ENCODE measurements around the gene MYO16.

The MYO16 gene

DNA sequence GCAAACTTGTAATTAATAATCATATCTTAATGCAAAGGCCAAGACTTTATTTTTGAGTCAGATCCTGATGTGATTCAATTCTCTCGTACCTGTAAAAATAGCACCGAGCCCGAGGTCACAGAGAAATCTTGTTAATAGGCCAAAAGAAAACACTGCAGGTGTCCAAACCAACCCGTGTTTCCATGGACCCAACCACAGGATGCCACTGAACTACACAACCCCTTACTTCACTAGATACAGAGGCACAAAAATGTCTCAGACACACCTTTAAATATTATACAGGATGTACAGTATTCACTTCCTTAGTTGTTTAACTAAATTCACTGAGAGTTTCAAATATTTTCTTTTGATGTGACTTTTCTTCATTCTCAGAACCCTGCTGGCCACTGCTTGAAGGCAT, 530.9 kb downstream of the MYO16 start:
- no peak for DNase-seq

- DNase-seq: no peak
These were observed 531.7 kb downstream of the MYO16 start for GRCh38 chr13:109160887-109161669.

DNA sequence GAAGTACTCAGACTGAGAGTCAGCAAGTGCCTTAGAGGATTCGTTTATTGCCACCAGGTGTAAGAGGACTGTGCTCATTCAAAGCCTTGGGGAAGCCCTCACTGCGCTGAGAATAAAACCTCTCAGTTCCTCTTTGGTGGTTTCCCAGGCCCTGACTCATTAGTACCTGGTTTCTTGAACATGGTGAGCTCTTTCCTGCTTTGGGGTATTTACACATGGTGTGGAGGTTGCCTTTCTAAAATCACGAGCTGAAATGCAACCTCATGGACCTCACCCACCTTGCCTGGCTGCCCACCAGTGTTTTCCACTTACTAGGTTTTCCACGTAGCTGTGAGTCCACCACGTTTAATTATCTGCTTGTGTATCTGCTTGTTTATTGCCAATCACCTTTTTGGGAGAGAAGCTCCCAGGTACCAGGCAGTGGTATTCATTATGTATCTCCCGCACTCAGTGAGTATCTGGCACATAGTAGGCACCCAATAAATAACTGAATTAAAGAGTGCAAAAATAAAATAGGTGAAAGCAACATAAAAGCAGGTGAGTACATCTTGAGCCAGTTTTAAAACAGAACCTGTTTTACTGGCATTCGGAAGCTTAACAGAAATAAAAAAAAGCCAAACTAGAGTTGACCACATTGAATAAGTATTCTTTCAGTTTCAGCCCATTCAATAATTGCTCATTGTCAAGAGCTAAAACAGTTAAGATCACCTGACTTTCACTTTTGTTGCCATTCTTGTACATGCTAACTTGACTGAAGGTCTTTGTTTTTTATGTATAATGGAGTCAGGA, 533.0 kb downstream of the MYO16 start:
- DNase-seq: no peak

DNA sequence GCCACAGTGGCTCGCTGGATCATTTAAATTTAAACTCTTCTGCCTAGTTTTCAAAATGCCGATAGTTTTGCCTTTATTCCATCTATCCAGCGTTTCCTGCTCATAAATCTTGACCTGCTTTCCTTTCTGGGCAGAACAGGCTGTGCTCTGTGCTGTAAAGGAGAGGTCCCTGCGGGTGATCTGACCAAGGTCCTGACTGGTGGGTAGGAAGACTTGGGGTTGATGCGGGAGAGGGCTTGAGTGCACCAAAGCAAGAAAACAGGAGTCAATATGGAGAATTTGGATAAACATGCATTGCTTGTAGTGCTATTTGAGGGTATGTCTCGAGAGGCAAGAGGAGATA, 533.6 kb downstream of the MYO16 start:
- DNase-seq: no peak

GRCh38 chr13:109165417-109165904, 536.0 kb downstream of the MYO16 start:
- DNase-seq: no peak

DNA sequence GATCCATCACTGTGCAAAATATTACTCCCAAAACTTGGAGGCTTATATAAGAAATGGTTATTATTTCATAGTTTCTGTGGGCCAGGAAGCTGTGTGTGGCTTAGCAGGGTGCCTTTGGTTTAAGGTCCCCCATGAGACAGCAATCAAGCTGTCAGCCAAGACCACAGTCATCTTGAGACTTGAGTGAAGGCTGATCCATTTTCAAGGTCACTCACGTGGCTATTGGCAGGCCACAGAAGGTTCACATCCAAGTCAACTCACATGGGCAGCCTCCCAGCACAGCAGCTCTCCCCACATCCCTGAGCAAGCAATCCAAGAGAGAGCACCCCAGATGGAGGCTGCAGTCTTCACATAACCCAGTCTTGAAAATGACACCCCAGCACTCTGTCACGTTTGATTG, 537.4 kb downstream of the MYO16 start:
- DNase-seq: no peak

- DNase-seq: no peak
These were observed 542.7 kb downstream of the MYO16 start for GRCh38 chr13:109172136-109172535.

GRCh38 chr13:109175666-109176065, 546.3 kb downstream of the MYO16 start:
- DNase-seq: no peak

- peak; percentile 88 for DNase-seq
These were observed 551.6 kb downstream of the MYO16 start for GRCh38 chr13:109180905-109181425.

- DNase-seq: no peak
These were observed 553.5 kb downstream of the MYO16 start for GRCh38 chr13:109182777-109183465.

DNA sequence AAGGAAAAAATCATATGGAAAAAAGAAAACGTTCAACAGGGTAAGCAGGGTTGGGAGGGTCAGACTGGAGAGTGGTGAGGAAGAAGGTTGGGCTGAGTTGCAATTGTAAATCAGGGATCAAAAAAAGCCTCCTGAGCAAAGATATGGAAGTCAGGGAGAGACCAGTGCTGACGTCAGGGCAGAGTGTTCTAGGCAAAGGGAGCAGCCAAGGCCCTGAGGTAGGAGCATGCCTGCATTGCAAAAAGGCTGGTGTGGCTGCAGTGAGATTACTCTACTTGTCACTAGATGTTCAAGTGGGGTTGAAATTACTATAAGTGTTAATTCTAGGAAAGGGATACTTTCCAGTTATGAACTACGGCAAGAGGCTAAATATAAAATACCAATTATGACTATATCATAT, 562.0 kb downstream of the MYO16 start:
- DNase-seq: no peak

DNA sequence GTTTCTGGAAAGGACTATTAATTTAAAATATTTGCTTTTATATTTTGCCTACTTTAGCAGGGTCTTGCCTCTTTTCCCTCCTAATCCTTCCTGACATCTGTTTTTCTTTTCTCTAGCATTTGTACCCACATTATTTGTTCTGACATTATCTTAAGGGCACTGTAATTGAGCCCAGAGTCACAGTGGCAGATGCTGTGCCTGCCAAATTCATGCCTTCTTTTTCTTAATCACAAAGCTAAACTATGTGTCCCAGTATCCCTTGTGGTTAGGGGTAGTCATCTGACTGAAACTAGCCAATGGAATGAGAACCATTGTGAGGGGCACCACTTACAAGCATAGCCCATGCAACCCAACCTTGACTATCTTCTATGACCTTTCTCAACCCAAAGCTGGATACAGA, 562.9 kb downstream of the MYO16 start:
- DNase-seq: no peak

GRCh38 chr13:109196948-109197347, 567.5 kb downstream of the MYO16 start:
- DNase-seq: no peak

DNA sequence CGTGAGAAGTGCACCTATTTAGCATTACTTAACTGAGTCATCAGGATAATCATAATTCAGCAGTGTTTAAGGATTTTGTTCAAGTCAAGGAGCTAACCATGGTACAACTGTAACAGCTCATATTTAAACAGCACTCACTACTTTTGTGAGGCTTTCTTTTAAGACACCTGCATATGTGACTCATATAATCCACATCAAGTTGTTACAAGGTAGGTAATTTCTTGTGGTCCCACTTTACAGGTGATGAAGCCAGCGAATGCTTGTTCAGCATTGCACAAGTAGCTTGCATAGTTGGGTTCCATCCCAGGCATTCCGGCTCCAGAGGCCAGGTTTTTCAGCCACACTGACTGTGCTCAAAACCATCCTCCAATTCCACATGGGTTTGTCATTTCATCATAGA, 569.2 kb downstream of the MYO16 start:
- peak; percentile 16 for DNase-seq

- no peak for DNase-seq
These were observed 569.9 kb downstream of the MYO16 start for GRCh38 chr13:109199280-109199679.

DNA sequence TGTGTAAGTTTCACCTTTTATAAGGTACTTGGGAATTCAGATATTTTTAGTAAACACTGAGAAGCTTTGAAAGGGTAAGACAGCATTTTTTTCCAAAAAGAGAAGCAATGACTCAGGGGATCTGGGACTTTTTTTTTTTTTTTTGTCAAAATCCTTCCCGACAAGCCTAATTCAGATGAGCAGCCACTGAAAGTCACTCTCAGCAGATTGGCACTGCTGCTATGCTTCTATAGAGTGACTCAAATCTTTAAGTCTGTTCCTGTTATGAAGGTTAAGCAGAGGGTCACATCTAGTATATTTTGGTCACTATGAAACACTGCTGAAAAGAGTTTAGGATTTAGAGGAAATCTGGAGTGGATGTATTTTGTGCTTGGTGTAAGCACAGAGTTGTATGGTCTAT, 571.1 kb downstream of the MYO16 start:
- peak; percentile 58 for DNase-seq

DNA sequence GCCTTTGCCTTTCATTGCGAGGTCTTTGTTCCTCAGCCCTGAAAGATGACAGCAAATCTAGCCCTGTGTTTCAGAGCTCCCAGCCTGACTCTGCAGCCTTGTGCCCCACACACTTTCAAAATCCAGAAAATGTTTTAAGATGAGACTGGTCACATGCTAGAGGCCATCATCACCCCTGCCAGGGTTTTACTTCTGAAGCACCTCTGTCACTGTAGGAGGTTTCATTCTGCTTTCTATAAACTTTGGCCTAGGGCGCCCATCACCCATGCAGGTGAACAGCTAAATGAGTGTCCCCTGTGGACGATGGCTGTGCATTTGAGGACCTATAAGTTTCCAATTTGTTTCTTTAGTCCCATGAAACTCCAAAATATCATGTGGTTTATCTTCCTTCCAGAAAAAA, 574.2 kb downstream of the MYO16 start:
- no peak for DNase-seq

- DNase-seq: no peak
These were observed 574.8 kb downstream of the MYO16 start for GRCh38 chr13:109204252-109204651.

DNA sequence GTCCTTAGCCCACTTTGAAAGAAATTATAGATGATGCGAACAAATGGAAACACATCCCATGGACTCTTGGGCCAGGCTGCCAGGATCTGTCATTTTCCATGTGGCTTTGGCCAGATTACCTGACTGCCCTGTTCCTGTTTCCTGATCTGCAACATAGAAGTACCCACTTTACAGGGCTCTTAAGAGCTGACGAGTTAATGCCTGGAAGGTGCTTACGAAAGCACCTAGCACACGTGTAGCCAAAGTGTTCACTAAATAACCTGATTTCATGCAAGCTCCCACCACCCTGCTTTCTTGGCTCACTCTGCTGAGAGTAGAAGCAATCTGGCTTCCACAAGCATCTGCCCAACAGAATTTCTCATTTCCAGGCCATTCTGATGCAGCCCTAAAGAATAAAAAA, 575.2 kb downstream of the MYO16 start:
- DNase-seq: no peak

DNA sequence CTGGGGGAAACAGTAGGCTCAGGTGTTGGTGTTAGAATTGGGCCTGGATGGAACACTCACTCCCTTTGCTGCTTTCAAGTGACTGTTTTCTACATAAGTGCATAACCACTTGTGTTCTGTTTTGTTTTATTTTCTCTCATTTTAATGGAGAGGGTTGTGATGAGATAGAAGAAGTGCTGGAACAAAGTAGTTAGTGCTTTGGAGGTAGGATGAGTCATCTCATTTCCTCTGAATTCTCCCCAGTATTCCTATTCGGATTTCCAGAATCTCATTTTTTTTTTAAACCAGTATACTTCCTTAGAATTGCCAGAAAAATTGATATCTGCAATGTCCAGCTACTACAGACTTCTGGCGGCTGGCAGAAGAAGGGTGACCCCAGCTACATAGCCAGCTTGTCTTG, 575.9 kb downstream of the MYO16 start:
- DNase-seq: peak; percentile 27

- DNase-seq: no peak
These were observed 577.2 kb downstream of the MYO16 start for GRCh38 chr13:109206616-109207015.

DNA sequence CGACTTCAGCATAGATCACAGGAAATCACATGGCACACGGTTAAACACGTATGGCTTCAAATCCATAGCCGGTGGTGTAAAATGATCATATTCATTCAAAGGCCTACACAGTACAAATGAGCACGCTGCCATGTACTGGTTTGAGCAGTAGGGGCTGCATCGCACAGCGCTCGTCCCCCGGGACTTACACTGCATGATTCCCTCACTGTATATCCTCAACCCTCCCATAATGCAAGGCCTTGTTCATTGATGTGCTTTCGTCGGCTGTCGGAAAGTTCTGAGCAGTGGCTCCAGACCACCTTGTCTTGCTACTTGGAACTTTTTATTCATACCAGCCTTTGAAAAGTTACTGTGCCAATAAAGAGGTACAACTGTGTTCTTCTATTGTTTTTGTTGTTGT, 578.2 kb downstream of the MYO16 start:
- no peak for DNase-seq

DNA sequence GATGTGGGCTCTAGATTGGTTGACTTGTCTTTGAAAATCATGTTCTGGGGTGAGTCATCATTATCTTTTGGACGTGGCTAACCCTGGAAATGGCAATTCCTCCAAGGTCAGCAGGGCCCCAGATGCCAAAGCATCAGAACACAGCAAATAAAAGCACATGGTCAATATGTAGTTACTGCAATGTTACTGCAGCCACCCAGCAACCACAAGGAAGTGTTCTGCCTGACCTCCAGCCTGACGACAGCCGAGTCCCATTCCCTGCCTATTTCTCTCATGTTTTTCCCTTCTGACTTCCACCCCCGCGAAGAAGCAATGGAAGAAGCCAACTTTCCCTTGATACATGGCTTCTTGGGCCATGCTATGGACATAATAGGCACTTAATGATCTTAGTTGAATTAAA, 579.1 kb downstream of the MYO16 start:
- DNase-seq: no peak

GRCh38 chr13:109209526-109209925, 580.1 kb downstream of the MYO16 start:
- no peak for DNase-seq
